Endothelial cell of umbilical vein (primary cell): ENCODE results near the gene DSCAML1. TPM values are rescaled to one million over a fixed set of nuclear protein-coding genes. Genes with fewer than 3 reads are reported as not detected.

Experiments used
- BruUV-seq: library from RNA; stranded (reverse); fragments of 400-500 nt; replicated peaks from 2 replicates; lab custom pipeline; 2021; lab: Mats Ljungman, UMichigan
- CTCF ChIA-PET: fragments of 300-600, 350-600 bp; sonication (Branson Sonifier 250); formaldehyde crosslinking; loops from one replicate; lab custom pipeline; 2021; ENCODE audit warnings: antibody characterized with exemption, inconsistent platforms; lab: Charles Lee
- POLR2A ChIA-PET: fragments of 300-600, 350-600 bp; sonication (Branson Sonifier 250); formaldehyde crosslinking; loops from one replicate; lab custom pipeline; 2021; ENCODE audit warnings: antibody characterized with exemption, inconsistent platforms; lab: Charles Lee
- DNase-seq: peaks from one replicate; pipeline ENCODE4 v3.0.0-alpha.2; 2011; ENCODE audit warnings: low read depth, low spot score
- FAIRE-seq: peaks from 2 replicates; lab custom pipeline; 2011; peaks lifted over from hg19 to GRCh38; lab: Jason Lieb, UNC
- H2AFZ ChIP-seq: 2 replicates; pipeline ENCODE4 v1.6.0; 2012; ENCODE audit warnings: low read depth, low read length, control low read depth, inconsistent platforms
- H3K27ac ChIP-seq: 2 replicates; pipeline ENCODE4 v1.5.1; 2011; ENCODE audit warnings: low read depth, mild to moderate bottlenecking, control low read depth, low read length, moderate library complexity; ENCODE audit not compliant: insufficient read depth
- H3K27me3 ChIP-seq, 2 experiments: 2 replicates each; pipeline versions ENCODE4 v1.6.0 to v1.6.1; 2011; ENCODE audit warnings: low read length in 2 of 2, mixed read lengths in 1 of 2; ENCODE audit not compliant: control insufficient read depth in 2 of 2, insufficient read depth in 2 of 2
- H3K36me3 ChIP-seq, 2 experiments: 2 replicates in 1 of 2; 3 replicates in 1 of 2; pipeline ENCODE4 v1.5.1; 2011; ENCODE audit warnings: low read length in 2 of 2, mild to moderate bottlenecking in 1 of 2, moderate library complexity in 1 of 2; ENCODE audit not compliant: control insufficient read depth in 2 of 2, insufficient read depth in 2 of 2; ENCODE audit errors: extremely low read depth in 1 of 2
- H3K4me1 ChIP-seq: 3 replicates; pipeline ENCODE4 v1.5.1; 2011; ENCODE audit warnings: mild to moderate bottlenecking, low read length; ENCODE audit not compliant: control insufficient read depth, insufficient read depth; ENCODE audit errors: extremely low read depth
- H3K4me2 ChIP-seq: 2 replicates; pipeline ENCODE4 v1.6.1; 2011; ENCODE audit warnings: low read length, control low read depth, mixed read lengths; ENCODE audit not compliant: insufficient read depth
- H3K4me3 ChIP-seq, 3 experiments: fragments of 200-600 bp in 1 of 3; sonication (generic), shearing (Covaris generic) in 1 of 3; replicated peaks in 1 of 3; 2 replicates each; pipeline ENCODE4 v1.5.1; 2011 to 2016; ENCODE audit warnings: control low read depth in 3 of 3, low read length in 3 of 3, mild to moderate bottlenecking in 2 of 3, inconsistent platforms in 1 of 3, low read depth in 1 of 3, moderate library complexity in 1 of 3; ENCODE audit not compliant: insufficient read depth in 1 of 3
- H3K79me2 ChIP-seq: 2 replicates; pipeline ENCODE4 v1.6.0; 2012; ENCODE audit warnings: low read length, inconsistent platforms; ENCODE audit not compliant: control insufficient read depth, insufficient read depth
- H3K9ac ChIP-seq: replicated peaks from 2 replicates; pipeline ENCODE3; 2011; ENCODE audit warnings: low read length, control low read depth; ENCODE audit not compliant: insufficient read depth; ENCODE audit errors: extremely low read depth
- H3K9me1 ChIP-seq: replicated peaks from 3 replicates; pipeline ENCODE4 v1.6.0; 2011; ENCODE audit warnings: mild to moderate bottlenecking, low read length; ENCODE audit not compliant: control insufficient read depth, insufficient read depth; ENCODE audit errors: extremely low read depth
- H3K9me3 ChIP-seq: replicated peaks from 2 replicates; pipeline ENCODE4 v1.5.1; 2012; ENCODE audit warnings: low read length, inconsistent platforms; ENCODE audit not compliant: control insufficient read depth, insufficient read depth
- H4K20me1 ChIP-seq: replicated peaks from 2 replicates; pipeline ENCODE3; 2011; ENCODE audit warnings: mild to moderate bottlenecking, low read length; ENCODE audit not compliant: control insufficient read depth, insufficient read depth; ENCODE audit errors: extremely low read depth
- EZH2 ChIP-seq: IDR thresholded peaks from 2 replicates; pipeline ENCODE4 v1.6.1; 2012; ENCODE audit warnings: borderline replicate concordance, low read depth, mild to moderate bottlenecking, moderate library complexity, low read length, inconsistent platforms; ENCODE audit not compliant: severe bottlenecking
- FOS ChIP-seq: IDR thresholded peaks from 2 replicates; pipeline ENCODE4 v1.6.1; 2011; ENCODE audit warnings: mild to moderate bottlenecking, low read length, moderate library complexity, borderline replicate concordance; ENCODE audit not compliant: insufficient read depth
- GATA2 ChIP-seq: IDR thresholded peaks from 2 replicates; pipeline ENCODE4 v1.7.0; 2011; ENCODE audit warnings: low read depth, mild to moderate bottlenecking, moderate library complexity, mixed read lengths, low read length; ENCODE audit not compliant: insufficient read length, insufficient read depth
- JUN ChIP-seq: IDR thresholded peaks from 2 replicates; pipeline ENCODE4 v1.6.1; 2011; ENCODE audit warnings: borderline replicate concordance, low read depth; ENCODE audit not compliant: insufficient read length, insufficient read depth
- MYC ChIP-seq: IDR thresholded peaks from one replicate; pipeline ENCODE4 v1.6.1; 2011; ENCODE audit warnings: mild to moderate bottlenecking, low read depth, low read length
- POLR2A ChIP-seq: IDR thresholded peaks from 2 replicates; pipeline ENCODE4 v1.6.1; 2012; ENCODE audit warnings: low read depth, mild to moderate bottlenecking, control low read depth, low read length
- POLR2AphosphoS5 ChIP-seq: IDR thresholded peaks from 2 replicates; pipeline ENCODE4 v1.6.1; 2012; ENCODE audit warnings: low read depth, mild to moderate bottlenecking, control low read depth, low read length, moderate library complexity; ENCODE audit not compliant: insufficient read depth
- dilution Hi-C: fragments of 300-500 bp; cut with MboI; formaldehyde crosslinking; loops from one replicate; pipeline ENCODE4 v1.15.0; 2019; ENCODE audit warnings: low sequenced_read_pairs; ENCODE audit not compliant: extremely low pct_ligation_motif_present
- intact Hi-C: fragments of 100-400 bp; cut with micrococcal nuclease; formaldehyde crosslinking; loops from one replicate; pipeline ENCODE4 v1.10.0; 2022
- polyA plus RNA-seq, 4 experiments: library from polyadenylated mRNA; depleted of rRNA in 3 of 4; stranded (reverse) in 3 of 4; unstranded in 1 of 4; fragments of >200 nt; gene quantifications; 2 replicates each; pipeline versions ENCODE4 v1.2.1 to v1.2.3, GENCODE V29; 2011 to 2012; ENCODE audit warnings: missing spikeins in 1 of 4
- total RNA-seq: library from RNA; stranded (reverse); gene quantifications from 2 replicates; pipeline ENCODE4 v1.2.3, GENCODE V29; 2021
- TF ChIP-seq, protein P1 (sequence below), 2 donors: IDR thresholded peaks; 1 replicate in 1 of 2; 2 replicates in 1 of 2; pipeline ENCODE4 v1.5.1; 2011; ENCODE audit warnings: low read length in 2 of 2, mild to moderate bottlenecking in 2 of 2, moderate library complexity in 2 of 2, control low read depth in 1 of 2, inconsistent platforms in 1 of 2, low read depth in 1 of 2; ENCODE audit not compliant: insufficient read depth in 1 of 2; ENCODE audit errors: extremely low read depth in 1 of 2
- TF ChIP-seq, protein P2 (sequence below): IDR thresholded peaks from 2 replicates; pipeline ENCODE4 v1.6.1; 2011; ENCODE audit not compliant: insufficient read depth, insufficient read length

DSCAML1 gene
- total and polyA plus RNA-seq, 2 donors (not counting 3 experiments of a cell fraction or from before 2014, with no cell fraction given) = not detected

DNA sequence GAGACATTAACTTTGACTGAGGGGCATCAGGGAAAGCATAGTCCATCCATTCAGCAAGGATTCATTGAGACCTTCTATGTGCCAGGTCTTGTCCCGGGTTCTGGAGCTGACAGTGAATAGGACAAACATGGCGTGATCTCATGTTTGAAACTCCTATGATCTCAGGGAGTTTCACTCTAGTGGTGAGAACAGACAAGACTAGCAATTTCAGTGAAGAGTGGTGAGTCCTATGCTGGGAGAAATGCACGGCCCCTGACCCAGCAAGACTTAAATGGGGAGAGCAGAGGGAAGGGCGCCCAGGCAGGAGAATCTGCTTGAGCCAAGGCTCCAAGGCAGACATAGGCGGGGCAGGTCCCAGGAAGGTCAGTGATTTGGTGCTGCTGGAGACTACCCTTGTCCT, 313.6 kb downstream of the DSCAML1 start:
- intact Hi-C loops (no loop called here), dilution Hi-C loops (no loop called here)
- no peak overlapping the region for H2AFZ ChIP-seq
- no peak overlapping the region for H3K9ac ChIP-seq
- FAIRE-seq (no peak), DNase-seq (no peak)
- H3K79me2 ChIP-seq = no peaks in the 10 kb centered on the region
- H3K9me3 ChIP-seq = no peaks in the 10 kb centered on the region
- H4K20me1 ChIP-seq = no peaks in the 10 kb centered on the region
- H3K27me3 ChIP-seq = peaks cover 0 to 2% of the 10 kb centered on the region in 2 experiments
- H3K36me3 ChIP-seq = no peaks in the 10 kb centered on the region
- CTCF ChIA-PET = no interaction called here
- POLR2A ChIA-PET = no interaction called here
- H3K4me1 ChIP-seq = no peaks in the 10 kb centered on the region
- BruUV-seq = no TSS peak
- no peak for TF ChIP-seq GATA2
- TF ChIP-seq FOS = no peak
- TF ChIP-seq, protein P1, sequence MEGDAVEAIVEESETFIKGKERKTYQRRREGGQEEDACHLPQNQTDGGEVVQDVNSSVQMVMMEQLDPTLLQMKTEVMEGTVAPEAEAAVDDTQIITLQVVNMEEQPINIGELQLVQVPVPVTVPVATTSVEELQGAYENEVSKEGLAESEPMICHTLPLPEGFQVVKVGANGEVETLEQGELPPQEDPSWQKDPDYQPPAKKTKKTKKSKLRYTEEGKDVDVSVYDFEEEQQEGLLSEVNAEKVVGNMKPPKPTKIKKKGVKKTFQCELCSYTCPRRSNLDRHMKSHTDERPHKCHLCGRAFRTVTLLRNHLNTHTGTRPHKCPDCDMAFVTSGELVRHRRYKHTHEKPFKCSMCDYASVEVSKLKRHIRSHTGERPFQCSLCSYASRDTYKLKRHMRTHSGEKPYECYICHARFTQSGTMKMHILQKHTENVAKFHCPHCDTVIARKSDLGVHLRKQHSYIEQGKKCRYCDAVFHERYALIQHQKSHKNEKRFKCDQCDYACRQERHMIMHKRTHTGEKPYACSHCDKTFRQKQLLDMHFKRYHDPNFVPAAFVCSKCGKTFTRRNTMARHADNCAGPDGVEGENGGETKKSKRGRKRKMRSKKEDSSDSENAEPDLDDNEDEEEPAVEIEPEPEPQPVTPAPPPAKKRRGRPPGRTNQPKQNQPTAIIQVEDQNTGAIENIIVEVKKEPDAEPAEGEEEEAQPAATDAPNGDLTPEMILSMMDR (IDR thresholded peaks at IDR 0.05; ENCODE audit: extremely low read depth in 1 of 2, insufficient read depth in 1 of 2, low read depth in 1 of 2, low read length in 2 of 2) = no peak
- TF ChIP-seq EZH2 = no peak
- TF ChIP-seq POLR2A = no peak
- no peak for TF ChIP-seq JUN
- H3K27ac ChIP-seq = no peak overlapping the region
- H3K9me1 ChIP-seq = no peaks in the 10 kb centered on the region
- no peak overlapping the region for H3K4me2 ChIP-seq
- H3K4me3 ChIP-seq = no peak overlapping the region

DNA sequence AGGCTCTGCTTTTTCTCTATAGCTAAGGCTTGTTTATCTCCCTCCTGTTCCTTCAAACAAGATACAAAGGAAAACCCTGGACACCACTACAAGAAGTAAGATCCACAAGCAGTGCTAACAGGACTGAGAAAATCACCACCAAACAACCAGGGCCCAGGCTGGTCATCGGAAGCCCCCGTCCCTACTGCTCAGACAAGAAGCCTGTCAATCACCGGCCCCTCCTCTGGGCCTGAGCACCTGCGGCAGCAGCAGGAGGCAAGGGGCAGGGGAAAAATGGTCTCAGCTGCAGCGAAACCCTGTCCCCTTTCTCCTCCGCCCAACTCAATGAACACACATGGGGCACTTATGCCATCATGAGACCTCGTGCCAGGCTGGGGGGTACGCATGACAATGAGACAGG, 314.1 kb downstream of the DSCAML1 start:
- dilution Hi-C loops (no loop called here), intact Hi-C loops (no loop called here)
- Histone ChIP-seq H3K4me2 (no peak overlapping the region), H3K4me1 (no peaks in the 10 kb centered on the region), H3K9me1 (no peaks in the 10 kb centered on the region), H3K9ac (no peak overlapping the region), H3K27me3 (peaks cover 0 to 2% of the 10 kb centered on the region in 2 experiments), H3K79me2 (no peaks in the 10 kb centered on the region), H4K20me1 (no peaks in the 10 kb centered on the region), H2AFZ (no peak overlapping the region), H3K27ac (no peak overlapping the region), H3K9me3 (no peaks in the 10 kb centered on the region), H3K36me3 (no peaks in the 10 kb centered on the region), H3K4me3 (no peak overlapping the region)
- BruUV-seq = no TSS peak
- FAIRE-seq (no peak), DNase-seq (no peak)
- POLR2A ChIA-PET = no interaction called here
- no peak for TF ChIP-seq MYC
- TF ChIP-seq FOS = no peak
- TF ChIP-seq, protein P2, sequence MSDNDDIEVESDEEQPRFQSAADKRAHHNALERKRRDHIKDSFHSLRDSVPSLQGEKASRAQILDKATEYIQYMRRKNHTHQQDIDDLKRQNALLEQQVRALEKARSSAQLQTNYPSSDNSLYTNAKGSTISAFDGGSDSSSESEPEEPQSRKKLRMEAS = no peak
- TF ChIP-seq, protein P1 (IDR thresholded peaks at IDR 0.05; ENCODE audit: extremely low read depth in 1 of 2, insufficient read depth in 1 of 2, low read depth in 1 of 2, low read length in 2 of 2) = no peak
- TF ChIP-seq GATA2 = no peak
- TF ChIP-seq POLR2A = no peak
- no peak for TF ChIP-seq JUN
- no peak for TF ChIP-seq POLR2AphosphoS5
- TF ChIP-seq EZH2 = no peak
- CTCF ChIA-PET = no interaction called here
